ENCODE results near the gene BAAT.

The BAAT gene

GRCh38 chr9:101427957-101428655 lies 43.3 kb upstream of the BAAT start:
- Histone ChIP-seq H3K27ac (ENCODE audit: low read depth, low read length) (peak overlapping the region; percentile 44), H3F3A (ENCODE audit: control insufficient read depth, insufficient read depth) (no peaks in the 10 kb centered on the region), H3K4me3 (ENCODE audit: low read length) (peak overlapping the region; percentile 34), H3K9me3 (ENCODE audit: control insufficient read depth, insufficient read depth, low read length) (peaks cover 2% of the 10 kb centered on the region; the same call in 1 of the 2 replicates), H3K36me3 (ENCODE audit: control insufficient read depth, low read length) (no peaks in the 10 kb centered on the region), H3K9me2 (replicated peaks; ENCODE audit: control insufficient read depth, low read length) (no peaks in the 10 kb centered on the region; the same call in 1 of the 2 replicates), H3K79me2 (ENCODE audit: control insufficient read depth, low read length) (no peaks in the 10 kb centered on the region), H3K4me2 (ENCODE audit: low read length) (peak overlapping the region; percentile 57), H4K20me1 (ENCODE audit: control insufficient read depth, insufficient read depth, low read depth, low read length) (no peaks in the 10 kb centered on the region), H3K27me3 (ENCODE audit: control insufficient read depth, low read length) (no peaks in the 10 kb centered on the region), H3K4me1 (ENCODE audit: control insufficient read depth, low read length) (peaks cover 17% of the 10 kb centered on the region)
- TF ChIP-seq, protein P1, sequence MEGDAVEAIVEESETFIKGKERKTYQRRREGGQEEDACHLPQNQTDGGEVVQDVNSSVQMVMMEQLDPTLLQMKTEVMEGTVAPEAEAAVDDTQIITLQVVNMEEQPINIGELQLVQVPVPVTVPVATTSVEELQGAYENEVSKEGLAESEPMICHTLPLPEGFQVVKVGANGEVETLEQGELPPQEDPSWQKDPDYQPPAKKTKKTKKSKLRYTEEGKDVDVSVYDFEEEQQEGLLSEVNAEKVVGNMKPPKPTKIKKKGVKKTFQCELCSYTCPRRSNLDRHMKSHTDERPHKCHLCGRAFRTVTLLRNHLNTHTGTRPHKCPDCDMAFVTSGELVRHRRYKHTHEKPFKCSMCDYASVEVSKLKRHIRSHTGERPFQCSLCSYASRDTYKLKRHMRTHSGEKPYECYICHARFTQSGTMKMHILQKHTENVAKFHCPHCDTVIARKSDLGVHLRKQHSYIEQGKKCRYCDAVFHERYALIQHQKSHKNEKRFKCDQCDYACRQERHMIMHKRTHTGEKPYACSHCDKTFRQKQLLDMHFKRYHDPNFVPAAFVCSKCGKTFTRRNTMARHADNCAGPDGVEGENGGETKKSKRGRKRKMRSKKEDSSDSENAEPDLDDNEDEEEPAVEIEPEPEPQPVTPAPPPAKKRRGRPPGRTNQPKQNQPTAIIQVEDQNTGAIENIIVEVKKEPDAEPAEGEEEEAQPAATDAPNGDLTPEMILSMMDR (IDR thresholded peaks at IDR 0.05; ENCODE audit: low read depth, low read length, poor library complexity, severe bottlenecking) = no peak
- no peak for TF ChIP-seq EZH2phosphoT487 (IDR thresholded peaks at IDR 0.05; ENCODE audit: borderline replicate concordance, low read length)

GRCh38 chr9:101427358-101427757 lies 42.6 kb upstream of the BAAT start:
- peak overlapping the region; percentile 57 for H3K4me2 ChIP-seq (ENCODE audit: low read length)
- no peaks in the 10 kb centered on the region for H3F3A ChIP-seq (ENCODE audit: control insufficient read depth, insufficient read depth)
- no peak overlapping the region; the same call in 1 of the 2 replicates for H3K27ac ChIP-seq (ENCODE audit: low read depth, low read length)
- H3K9me2 ChIP-seq (replicated peaks; ENCODE audit: control insufficient read depth, low read length) = no peaks in the 10 kb centered on the region; the same call in 1 of the 2 replicates
- TF ChIP-seq, protein P1 (IDR thresholded peaks at IDR 0.05; ENCODE audit: low read depth, low read length, poor library complexity, severe bottlenecking) = no peak
- no peak for TF ChIP-seq EZH2phosphoT487 (IDR thresholded peaks at IDR 0.05; ENCODE audit: borderline replicate concordance, low read length)
- H3K36me3 ChIP-seq (ENCODE audit: control insufficient read depth, low read length) = no peaks in the 10 kb centered on the region
- no peaks in the 10 kb centered on the region for H3K27me3 ChIP-seq (ENCODE audit: control insufficient read depth, low read length)
- H3K9me3 ChIP-seq (ENCODE audit: control insufficient read depth, insufficient read depth, low read length) = peaks cover 2% of the 10 kb centered on the region; the same call in 1 of the 2 replicates
- H3K79me2 ChIP-seq (ENCODE audit: control insufficient read depth, low read length) = no peaks in the 10 kb centered on the region
- peak overlapping the region; percentile 34; the same call in 1 of the 2 replicates for H3K4me3 ChIP-seq (ENCODE audit: low read length)
- H3K4me1 ChIP-seq (ENCODE audit: control insufficient read depth, low read length) = peaks cover 17% of the 10 kb centered on the region
- no peaks in the 10 kb centered on the region for H4K20me1 ChIP-seq (ENCODE audit: control insufficient read depth, insufficient read depth, low read depth, low read length)

- Histone ChIP-seq H4K20me1 (ENCODE audit: control insufficient read depth, insufficient read depth, low read depth, low read length) (no peaks in the 10 kb centered on the region), H3K9me2 (replicated peaks; ENCODE audit: control insufficient read depth, low read length) (no peaks in the 10 kb centered on the region), H3K27ac (ENCODE audit: low read depth, low read length) (no peak overlapping the region), H3K9me3 (ENCODE audit: control insufficient read depth, insufficient read depth, low read length) (no peaks in the 10 kb centered on the region), H3K36me3 (ENCODE audit: control insufficient read depth, low read length) (no peaks in the 10 kb centered on the region), H3K79me2 (ENCODE audit: control insufficient read depth, low read length) (no peaks in the 10 kb centered on the region), H3F3A (ENCODE audit: control insufficient read depth, insufficient read depth) (no peaks in the 10 kb centered on the region), H3K4me2 (ENCODE audit: low read length) (no peak overlapping the region), H3K4me3 (ENCODE audit: low read length) (no peak overlapping the region), H3K27me3 (ENCODE audit: control insufficient read depth, low read length) (no peaks in the 10 kb centered on the region), H3K4me1 (ENCODE audit: control insufficient read depth, low read length) (no peaks in the 10 kb centered on the region)
- TF ChIP-seq, protein P1 (IDR thresholded peaks at IDR 0.05; ENCODE audit: low read depth, low read length, poor library complexity, severe bottlenecking) = no peak
- TF ChIP-seq EZH2phosphoT487 (IDR thresholded peaks at IDR 0.05; ENCODE audit: borderline replicate concordance, low read length) = no peak
These were observed 36.9 kb upstream of the BAAT start for GRCh38 chr9:101421653-101422065.

Data from DOHH2 (cell line).